ENCODE results near the gene CD3D.
"Not testable (repeated sequence)": the region's sequence is repeated elsewhere in the genome, so short reads cannot be mapped to it uniquely, and the experiment has no call there.

CD3D gene

DNA sequence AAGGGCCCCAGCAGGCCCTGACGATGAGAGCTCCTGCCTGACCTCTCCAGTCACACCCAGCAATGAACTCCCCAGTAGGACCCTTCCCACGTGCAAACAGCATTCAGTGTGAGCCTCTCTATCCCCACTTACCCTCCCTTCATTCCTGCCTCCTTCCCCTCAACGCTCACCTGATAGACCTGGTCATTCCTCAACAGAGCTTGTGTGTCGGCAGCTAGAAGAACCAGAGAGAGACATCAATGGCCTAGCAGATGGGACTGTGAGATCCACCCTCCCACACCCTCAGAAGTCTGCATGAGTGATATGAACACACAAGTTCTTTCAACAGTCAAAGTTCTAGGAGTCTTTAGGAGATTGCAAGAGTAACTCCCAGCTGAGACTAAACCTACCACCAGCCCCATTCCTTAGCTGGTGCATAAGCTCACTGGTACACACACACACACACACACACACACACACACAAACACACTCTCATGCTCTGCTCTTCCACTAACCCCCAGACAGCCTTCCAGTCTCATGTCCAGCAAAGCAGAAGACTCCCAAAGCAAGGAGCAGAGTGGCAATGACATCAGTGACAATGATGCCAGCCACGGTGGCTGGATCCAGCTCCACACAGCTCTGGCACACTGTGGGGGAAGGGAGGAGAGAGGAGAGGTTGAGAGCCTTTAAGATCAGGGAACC, 3.1 kb downstream of the CD3D start:
- DNase-seq (ENCODE audit: low spot score), result no peak

DNA sequence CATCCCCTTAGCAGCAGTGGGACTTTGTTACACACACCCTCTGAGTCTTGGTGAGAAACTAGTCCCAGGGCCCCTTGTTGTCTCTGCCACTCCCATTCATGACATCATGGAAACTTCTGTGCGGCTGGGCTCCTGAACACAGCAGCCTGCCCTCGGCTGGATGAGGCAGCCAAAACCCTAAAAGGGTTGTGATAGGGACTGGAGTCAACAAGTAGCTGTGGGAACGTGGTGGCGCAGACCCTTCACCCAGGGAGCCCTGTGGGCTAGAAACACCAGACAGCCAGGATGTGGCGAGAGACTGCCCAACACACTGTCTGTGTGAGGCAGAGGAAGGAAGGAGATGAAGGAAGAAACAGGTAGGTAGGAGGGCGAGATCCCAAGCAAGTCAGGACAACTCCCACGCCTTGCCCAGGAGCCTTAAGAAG, 3.9 kb downstream of the CD3D start:
- no peak for DNase-seq (ENCODE audit: low spot score)

DNA sequence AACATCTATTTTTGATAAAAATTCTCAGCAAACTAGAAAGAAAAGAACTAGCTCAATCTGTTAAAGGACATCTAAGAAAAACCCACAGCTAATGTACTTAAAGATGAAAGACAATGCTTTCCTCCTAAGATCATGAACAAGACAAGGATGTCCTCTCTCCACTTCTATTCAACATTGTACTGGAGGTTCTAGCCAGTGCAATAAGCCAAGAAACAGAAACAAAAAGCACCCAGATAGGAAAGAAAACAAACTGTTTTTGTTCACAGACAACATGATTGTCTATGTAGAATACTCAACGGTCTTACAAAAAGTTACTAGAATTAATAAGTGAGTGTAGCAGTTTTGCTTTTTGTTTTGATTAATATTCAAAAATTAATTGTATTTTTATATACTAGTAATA, 7.8 kb downstream of the CD3D start:
- no peak for DNase-seq (ENCODE audit: low spot score)

DNA sequence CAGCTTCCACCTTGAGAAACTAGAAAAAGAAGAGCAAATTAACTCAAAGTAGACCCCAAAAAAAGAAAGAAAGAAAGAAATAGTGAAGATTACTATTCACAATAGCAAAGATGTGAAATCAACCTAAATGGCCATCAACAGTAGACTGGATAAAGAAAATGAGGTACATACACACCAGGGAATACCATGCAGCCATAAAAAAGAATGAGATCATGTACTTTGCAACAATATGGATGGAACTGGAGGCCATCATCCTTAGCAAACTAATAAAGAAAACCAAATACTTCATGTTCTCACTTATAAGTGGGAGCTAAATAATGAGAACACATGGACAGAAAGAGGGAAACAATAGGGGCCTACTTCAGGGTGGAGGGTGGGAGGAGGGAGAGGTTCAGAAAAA, 13.8 kb downstream of the CD3D start:
- no peak for DNase-seq (ENCODE audit: low spot score)

DNA sequence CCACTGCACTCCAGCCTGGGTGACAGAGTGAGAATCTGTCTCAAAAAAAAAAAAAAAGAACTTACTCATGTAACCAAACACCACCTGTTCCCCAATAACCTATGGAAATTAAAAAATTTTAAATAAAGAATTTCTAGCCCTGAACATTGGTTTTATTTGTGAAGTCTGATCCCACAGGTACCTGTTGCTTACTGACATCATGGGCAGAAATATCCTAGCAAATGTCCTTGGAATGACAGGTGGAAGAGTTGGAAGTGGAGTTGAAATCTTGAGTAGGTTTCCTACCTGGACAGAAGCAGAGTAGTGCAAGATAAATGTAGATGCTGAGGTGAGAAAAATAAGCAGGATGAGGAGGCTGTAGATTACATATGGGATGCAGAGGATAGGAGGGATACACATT, 17.2 kb downstream of the CD3D start:
- DNase-seq (ENCODE audit: low spot score), result no peak

DNA sequence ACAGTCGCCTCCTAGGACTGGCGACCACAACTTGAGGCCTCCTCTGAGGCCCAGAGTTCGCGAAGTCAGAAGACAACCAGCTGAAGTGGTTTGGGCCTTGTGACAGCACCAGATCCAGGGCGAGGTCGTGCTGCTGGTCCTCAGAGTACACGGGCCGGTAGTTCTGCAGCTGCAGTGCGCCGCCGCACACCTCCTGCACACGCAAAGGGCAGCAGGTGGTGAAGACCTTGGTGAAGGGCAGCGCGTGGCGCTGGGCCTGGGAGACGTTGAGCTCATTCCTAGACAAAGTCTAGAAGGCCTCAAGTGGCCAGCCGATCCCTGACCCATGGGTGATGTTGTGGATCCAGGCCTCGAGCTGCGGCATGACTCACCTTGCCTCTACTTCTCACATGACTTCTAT, 19.8 kb downstream of the CD3D start:
- no peak for DNase-seq (ENCODE audit: low spot score)

DNA sequence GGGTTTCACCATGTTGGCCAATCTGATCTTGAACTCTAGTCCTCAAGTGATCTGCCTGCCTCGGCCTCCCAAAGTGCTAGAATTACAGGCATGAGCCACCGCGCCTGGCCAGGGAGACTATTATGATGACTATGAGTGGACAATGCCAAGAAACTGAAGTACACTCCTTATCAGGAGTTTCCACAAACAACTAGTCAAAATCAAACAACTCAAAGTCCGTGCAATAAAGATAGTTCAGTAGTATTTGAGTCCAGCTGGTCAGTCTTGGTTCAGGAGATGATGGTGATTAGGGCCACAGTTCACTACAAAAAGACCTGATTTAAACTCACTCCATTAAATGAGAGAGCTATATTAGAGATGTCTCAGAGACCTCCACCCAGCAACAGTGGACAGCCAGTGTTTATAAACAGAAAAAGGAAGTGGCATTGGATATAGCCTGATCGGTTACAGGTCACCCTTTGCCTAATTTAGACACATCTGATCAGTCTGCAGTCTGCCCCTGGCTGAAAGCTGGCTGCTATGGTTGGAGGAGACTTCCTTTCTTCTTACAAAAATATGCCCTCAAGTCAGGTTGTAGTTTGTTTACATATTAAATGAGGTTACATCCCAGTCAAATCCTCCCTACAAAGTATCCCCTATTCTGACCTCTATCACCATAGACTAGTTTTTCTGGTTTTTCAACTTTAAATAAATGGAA, 21.0 kb downstream of the CD3D start:
- DNase-seq (ENCODE audit: low spot score), result no peak

DNA sequence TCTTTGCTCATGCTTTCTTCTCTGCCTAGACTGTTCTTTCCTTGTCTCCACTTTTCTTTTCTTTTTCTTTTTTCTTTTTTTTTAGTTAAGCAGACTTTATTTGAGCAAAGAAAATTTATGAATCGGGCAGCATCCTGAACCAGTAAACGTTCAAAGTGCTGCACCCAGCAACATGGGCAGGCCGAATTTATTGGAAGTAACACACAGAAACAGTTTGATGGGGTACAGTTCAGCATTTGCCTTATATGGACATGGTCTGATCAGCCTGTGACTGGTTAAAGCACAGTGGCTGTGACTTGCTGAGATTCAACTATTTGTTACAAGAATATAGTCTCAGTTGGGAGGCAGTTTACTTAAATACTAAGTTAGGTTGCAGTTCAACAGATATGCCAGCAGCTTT, 22.0 kb downstream of the CD3D start:
- DNase-seq (ENCODE audit: low spot score), result no peak

DNA sequence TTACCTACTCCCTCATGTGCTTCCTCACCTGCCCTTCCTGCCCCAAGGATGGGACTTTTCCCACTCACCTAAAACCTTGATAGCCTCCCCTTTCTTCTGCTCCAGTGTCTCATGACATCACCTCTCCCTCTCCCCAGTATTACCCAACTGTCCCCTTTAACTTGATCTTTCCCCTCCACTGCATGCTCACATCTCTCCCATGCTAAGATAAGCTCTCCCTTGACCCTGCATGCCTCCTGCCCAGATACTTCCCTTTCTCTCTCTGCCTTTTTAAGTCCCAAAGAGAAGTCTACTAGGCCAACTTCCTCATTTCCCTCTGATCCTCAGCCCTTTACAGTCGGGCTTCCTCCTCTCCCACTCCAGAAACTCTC, 23.2 kb downstream of the CD3D start:
- no peak for DNase-seq (ENCODE audit: low spot score)

DNA sequence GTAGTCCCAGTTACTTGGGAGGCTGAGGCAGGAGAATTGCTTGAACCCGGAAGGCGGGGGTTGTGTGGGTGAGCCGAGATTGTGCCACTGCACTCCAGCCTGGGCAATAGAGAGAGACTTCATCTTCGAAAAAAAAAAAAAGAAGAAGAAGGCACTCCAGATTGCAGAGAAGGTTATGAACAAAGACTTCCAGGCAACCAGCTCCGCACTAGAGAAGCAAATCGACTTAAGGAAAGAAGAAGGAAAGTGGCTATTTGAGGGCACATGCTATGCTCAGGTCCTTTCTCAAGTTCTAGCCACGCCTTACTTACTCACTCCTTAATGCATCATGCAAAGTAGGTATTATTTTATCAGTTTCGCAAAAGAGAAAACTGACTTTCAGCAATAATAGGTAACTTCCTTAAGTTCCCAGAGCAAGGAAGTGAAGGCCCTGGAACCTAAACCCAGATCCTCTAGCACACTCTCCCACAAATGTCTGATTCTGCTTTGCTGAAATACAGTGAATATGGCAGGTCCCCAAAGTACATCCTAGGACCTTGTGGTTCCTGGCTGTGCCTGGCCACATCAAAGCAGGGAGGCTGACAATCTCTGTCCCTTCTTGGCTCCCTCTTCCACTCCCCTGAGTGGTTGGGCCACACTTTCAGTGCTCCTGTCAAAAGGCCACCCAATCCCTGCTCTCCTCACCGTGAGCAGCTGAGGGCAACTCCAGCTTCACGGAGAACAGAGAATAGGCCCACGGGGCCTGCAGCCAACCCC, 23.7 kb downstream of the CD3D start:
- DNase-seq (ENCODE audit: low spot score), result no peak

DNA sequence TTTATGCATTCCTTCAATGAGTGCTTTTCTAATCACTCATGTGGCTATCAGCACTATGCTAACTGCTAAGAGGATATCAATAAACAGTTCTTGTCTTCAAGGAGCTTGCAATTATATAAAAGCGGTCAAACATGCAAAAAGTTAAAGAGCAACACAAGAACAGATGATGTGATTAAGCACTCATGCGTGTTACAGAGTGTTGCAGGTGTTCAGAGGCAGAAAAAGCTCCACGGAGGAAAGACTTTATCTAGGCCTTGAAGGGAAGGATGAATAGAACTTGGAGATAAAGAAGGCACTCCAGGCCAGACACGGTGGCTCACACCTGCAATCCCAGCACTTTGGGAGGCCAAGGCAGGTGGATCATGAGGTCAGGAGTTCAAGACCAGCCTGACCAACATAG, 24.4 kb downstream of the CD3D start:
- no peak for DNase-seq (ENCODE audit: low spot score)

DNA sequence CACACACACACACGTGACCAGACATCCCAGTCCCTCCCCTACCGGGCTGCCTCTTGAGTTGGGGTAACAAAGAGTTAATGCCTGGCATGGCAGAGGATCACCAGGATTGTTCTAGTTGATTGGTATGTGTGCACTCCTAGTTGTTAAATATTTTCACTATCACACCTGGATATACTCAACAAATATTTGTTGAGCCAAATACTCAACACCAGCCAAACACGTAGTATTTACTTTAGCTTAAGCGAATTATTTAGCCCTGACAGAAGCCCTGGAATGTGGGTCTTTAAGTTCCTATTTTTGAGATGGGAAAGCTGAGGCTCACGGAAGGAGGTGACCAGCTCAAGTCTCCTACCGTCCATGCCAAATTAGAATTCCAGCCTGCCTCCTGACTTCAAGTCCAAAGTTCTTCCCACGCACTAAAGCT, 27.5 kb downstream of the CD3D start:
- no peak for DNase-seq (ENCODE audit: low spot score)

DNA sequence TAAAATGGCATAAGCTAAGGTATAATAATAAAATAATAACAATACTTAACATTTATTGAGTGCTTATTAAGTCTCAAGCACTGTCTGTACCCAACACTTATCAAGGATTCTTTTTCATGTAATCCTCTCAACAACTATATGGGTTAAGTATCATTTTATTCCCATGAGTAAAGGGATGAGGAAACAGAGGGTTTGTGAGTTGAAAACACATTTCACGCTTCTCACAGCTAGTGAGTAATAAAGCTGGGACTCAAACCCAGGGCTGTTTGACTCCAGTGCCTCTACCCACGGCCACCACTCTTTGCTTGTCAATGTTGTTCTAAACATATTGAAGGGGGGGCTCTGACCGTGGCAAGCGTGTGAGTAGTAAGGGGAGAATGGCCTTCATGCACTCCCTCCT, 29.3 kb downstream of the CD3D start:
- no peak for DNase-seq (ENCODE audit: low spot score)

DNA sequence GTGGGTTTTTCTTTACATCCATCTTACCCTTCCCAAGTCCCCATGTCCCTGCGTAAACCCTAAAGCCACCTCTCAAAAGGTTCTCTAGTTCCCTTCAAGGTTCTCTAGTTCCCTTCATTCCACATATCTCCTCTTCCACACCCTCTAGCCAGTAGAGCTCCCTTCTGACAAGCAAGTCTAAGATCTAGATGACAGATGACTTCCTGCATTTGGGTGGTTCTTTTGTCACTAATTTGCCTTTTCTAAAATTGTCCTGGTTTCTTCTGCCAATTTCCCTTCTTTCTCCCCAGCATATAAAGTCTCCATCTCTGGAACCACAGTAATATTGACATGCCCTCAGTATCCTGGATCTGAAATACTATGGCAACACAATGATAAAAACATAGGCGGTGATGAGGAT, 30.2 kb downstream of the CD3D start:
- no peak for DNase-seq (ENCODE audit: low spot score)

DNA sequence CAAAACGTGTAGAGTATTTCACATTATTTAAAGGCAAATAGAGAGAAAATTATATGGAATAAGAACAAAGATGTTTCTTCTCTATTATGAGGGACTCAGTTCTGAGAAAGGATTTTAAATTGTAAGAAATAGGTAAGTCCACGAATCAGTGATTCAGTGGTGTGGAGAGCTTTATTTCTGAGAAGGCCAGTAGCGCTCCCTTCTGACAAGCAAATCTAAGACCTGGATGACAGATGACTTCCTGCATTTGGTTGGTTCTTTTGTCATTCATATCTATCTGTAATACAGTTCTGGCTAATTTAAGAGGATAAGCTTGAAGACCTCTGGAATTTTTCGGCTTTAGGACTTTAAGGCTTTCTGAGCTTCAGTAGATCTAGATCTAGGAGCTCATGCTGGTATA, 31.0 kb downstream of the CD3D start:
- no peak for DNase-seq (ENCODE audit: low spot score)

DNA sequence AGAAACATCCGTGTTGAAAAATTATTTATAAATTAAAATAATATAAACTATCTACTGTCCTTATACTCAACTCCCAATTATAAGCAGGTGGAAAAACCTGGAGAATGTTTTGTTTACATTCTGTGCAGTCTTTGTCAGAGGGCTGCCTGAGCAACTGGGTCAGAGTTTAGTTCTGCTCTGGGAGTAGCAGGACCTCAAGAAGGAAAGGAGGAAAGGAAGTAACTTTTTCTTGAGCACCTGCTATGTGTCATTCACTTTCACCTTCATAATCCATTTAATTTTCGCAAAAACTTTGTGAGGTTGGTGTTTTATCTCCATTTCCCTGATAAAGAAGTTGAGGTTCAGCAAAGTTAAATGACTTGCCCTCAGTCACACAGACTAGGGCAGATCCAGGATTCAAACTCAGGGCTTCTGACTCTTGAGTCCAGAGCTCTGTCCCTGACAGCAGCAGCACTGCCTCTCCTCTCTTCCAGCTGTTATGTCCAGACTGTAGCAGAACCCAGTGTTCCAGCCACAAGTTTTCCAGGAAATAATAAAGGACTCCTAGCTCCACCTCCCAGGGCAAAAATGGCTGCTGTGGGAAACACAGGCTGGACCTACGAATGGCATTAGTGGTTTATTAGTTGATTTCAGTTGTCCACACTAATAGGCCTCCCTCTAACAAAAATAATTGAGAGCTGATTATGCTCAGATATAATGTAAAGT, 31.6 kb downstream of the CD3D start:
- no peak for DNase-seq (ENCODE audit: low spot score)

DNA sequence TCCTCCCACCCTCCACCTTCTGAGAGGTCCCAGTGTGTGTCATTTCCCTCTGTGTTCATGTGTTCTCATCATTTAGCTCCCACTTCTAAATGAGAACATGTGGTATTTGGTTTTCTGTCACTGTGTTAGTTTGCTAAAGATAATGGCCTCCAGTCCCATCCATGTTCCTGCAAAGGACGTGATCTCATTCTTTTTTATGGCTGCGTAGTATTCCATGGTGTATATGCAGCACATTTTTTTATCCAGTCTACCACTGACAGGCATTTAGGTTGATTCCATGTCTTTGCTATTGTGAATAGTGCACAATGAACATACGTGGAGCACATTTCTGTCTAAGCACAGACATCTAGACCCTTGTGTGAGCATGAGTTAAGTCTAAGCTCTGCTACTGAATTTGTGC, 32.2 kb downstream of the CD3D start:
- no peak for DNase-seq (ENCODE audit: low spot score)

DNA sequence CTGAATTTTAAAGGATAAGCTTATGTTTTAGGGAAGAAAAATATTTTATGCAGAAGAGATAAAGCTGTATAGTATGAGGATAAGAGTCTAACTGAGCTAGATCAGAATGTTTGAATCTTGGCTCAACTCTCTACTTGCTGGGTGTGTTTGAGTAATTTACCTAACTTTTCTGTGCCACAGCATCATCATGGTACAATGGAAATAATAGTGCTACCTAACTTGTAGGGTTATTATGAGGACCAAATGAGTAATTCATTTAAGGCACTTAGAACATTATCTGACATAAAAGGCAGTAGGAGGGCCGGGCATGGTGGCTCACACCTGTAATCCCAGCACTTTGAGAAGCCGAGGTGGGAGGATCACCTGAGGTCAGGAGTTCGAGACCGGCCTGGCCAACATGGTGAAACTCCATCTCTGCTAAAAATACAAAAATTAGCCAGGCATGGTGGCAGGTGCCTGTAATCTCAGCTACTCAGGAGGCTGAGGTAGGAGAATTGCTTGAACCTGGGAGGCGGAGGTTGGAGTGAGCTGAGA, 33.4 kb downstream of the CD3D start:
- DNase-seq (ENCODE audit: low spot score), result not testable (repeated sequence)

DNA sequence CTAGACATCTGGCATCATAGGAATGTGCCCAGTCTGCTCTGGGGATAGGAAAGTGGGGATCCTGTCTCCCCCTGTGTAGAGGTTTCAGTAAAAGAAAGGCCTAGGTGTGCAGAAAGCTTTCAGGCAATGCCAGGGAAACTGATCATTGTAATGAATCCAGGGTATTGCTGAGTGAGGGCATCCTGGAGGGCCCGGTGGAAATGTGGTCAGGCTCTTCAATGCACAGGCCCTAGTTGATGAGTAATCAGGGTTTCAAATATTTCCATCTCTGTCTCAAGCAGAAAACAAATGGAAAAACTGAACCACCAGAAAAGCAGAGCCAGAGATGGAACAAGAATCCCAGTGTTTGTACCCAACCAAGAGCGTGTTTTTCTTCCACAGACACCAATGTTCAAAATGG, 35.9 kb downstream of the CD3D start:
- DNase-seq (ENCODE audit: low spot score), result no peak

DNA sequence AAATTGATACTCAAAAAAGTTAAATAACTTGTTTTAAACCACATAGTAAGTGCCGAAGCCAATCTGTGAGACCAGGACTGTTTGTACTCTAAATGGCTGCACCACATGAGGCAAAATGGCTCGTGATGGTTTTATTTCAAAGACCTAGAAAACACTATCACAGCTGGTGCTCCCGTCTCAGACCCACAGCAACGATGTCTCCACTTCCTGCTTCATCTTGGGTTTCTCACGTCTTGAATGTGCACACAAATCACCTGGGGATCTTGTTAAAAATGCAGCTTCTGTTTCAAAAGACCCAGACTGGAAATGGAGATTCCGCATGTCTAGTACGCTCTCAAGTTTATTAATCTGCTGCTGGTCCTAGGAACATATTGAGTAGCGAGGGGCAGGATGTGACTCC, 36.8 kb downstream of the CD3D start:
- DNase-seq (ENCODE audit: low spot score), result no peak

DNA sequence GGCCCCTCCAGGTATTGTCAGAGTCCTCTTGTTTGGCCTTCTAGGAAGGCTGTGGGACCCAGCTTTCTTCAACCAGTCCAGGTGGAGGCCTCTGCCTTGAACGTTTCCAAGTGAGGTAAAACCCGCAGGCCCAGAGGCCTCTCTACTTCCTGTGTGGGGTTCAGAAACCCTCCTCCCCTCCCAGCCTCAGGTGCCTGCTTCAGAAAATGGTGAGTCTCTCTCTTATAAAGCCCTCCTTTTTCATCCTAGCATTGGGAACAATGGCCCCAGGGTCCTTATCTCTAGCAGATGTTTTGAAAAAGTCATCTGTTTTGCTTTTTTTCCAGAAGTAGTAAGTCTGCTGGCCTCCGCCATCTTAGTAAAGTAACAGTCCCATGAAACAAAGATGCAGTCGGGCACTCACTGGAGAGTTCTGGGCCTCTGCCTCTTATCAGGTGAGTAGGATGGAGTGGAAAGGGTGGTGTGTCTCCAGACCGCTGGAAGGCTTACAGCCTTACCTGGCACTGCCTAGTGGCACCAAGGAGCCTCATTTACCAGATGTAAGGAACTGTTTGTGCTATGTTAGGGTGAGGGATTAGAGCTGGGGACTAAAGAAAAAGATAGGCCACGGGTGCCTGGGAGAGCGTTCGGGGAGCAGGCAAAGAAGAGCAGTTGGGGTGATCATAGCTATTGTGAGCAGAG, 37.8 kb downstream of the CD3D start, which contains the start of gene CD3E:
Gene CD3E (plus strand): TSS at position 163 of the 681 bp plus-strand sequence. CDS start 223 bp downstream, at position 386.
- no peak for DNase-seq (ENCODE audit: low spot score)

DNA sequence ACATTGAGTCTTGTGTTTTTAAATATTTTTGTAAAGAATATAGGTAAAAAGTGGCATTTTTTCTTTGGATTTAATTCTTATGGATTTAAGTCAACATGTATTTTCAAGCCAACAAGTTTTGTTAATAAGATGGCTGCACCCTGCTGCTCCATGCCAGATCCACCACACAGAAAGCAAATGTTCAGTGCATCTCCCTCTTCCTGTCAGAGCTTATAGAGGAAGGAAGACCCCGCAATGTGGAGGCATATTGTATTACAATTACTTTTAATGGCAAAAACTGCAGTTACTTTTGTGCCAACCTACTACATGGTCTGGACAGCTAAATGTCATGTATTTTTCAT, 38.3 kb downstream of the CD3D start:
- DNase-seq (ENCODE audit: low spot score), result no peak
